Measurements from ENCODE around the gene UBAC2. TPM values are rescaled to one million over a fixed set of nuclear protein-coding genes. Genes with fewer than 3 reads are reported as not detected.
A peak's percentile ranks its signal among the peaks of the same experiment; 100 is the strongest.

UBAC2 gene
- total RNA-seq, 2 experiments from 2014 or later: 26.8 to 28.5 TPM

GRCh38 chr13:99258210-99258860 is 57.7 kb downstream of the UBAC2 start, which contains the start of gene GPR18:
GPR18 (minus strand) TSS chr13:99258379; CDS start chr13:99255872, 2,507 bp downstream.
- no peaks in the 10 kb centered on the region for H3K9me2 ChIP-seq (ENCODE audit: insufficient read depth, low read length)
- peak within 1 kb of the TSS; percentile 97 for H3K27ac ChIP-seq (ENCODE audit: low read depth, low read length, poor library complexity, severe bottlenecking)
- no TSS peak for BruUV-seq (replicated peaks)
- DNase-seq (ENCODE audit: low spot score): peak; percentile 66
- H3K4me2 ChIP-seq (ENCODE audit: low read length): peak within 1 kb of the TSS; percentile 81
- 0 out of 2 replicates have a peak, but pooled peaks cover 4% of the 10 kb centered on the region for H4K20me1 ChIP-seq (ENCODE audit: insufficient read depth, low read length)
- peaks cover 62% of the 10 kb centered on the region for H3K79me2 ChIP-seq (ENCODE audit: insufficient read depth, low read depth, low read length)
- TF ChIP-seq EZH2phosphoT487 (IDR thresholded peaks at IDR 0.05; ENCODE audit: borderline replicate concordance, low read depth, low read length): no peak
- TF ChIP-seq, protein P1, sequence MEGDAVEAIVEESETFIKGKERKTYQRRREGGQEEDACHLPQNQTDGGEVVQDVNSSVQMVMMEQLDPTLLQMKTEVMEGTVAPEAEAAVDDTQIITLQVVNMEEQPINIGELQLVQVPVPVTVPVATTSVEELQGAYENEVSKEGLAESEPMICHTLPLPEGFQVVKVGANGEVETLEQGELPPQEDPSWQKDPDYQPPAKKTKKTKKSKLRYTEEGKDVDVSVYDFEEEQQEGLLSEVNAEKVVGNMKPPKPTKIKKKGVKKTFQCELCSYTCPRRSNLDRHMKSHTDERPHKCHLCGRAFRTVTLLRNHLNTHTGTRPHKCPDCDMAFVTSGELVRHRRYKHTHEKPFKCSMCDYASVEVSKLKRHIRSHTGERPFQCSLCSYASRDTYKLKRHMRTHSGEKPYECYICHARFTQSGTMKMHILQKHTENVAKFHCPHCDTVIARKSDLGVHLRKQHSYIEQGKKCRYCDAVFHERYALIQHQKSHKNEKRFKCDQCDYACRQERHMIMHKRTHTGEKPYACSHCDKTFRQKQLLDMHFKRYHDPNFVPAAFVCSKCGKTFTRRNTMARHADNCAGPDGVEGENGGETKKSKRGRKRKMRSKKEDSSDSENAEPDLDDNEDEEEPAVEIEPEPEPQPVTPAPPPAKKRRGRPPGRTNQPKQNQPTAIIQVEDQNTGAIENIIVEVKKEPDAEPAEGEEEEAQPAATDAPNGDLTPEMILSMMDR (conservative IDR thresholded peaks at IDR 0.05; ENCODE audit: low read length): no peak
- intact Hi-C loops (cut with micrococcal nuclease; ENCODE audit: unreplicated experiment): loop anchor here (1.0 to 10.0 kb wide), 2 partner anchors 30 to 246 kb away; partner anchors contain the start of gene TM9SF2
- peaks cover 36% of the 10 kb centered on the region for H3K36me3 ChIP-seq (ENCODE audit: insufficient read depth, low read length)
- POLR2A ChIA-PET: interaction anchor here (0.6 to 4.1 kb wide), 14 partner anchors 13 to 175 kb away, joined by 3 to 51 read pairs (median 4); partner anchors contain the start of gene UBAC2
- H3K4me1 ChIP-seq (ENCODE audit: insufficient read depth, low read length, poor library complexity, severe bottlenecking): peaks cover 64% of the 10 kb centered on the region
- no peak within 1 kb of the TSS for H2AFZ ChIP-seq (ENCODE audit: low read length)
- CTCF ChIA-PET (ENCODE audit: unreplicated experiment): no interaction called here
- H3K9me3 ChIP-seq (ENCODE audit: low read length): no peaks in the 10 kb centered on the region
- peak within 1 kb of the TSS; percentile 76 for H3K4me3 ChIP-seq (ENCODE audit: low read depth, low read length, poor library complexity, severe bottlenecking)

- H3K4me3 ChIP-seq (ENCODE audit: low read depth, low read length, poor library complexity, severe bottlenecking): peak overlapping the region; percentile 76
- CTCF ChIA-PET (ENCODE audit: unreplicated experiment): interaction anchor here (0.6 to 1.0 kb wide), 2 partner anchors 58 to 83 kb away, joined by 3 read pairs; partner anchors contain the start of gene UBAC2
- H3K9me2 ChIP-seq (ENCODE audit: insufficient read depth, low read length): no peaks in the 10 kb centered on the region
- H3K4me2 ChIP-seq (ENCODE audit: low read length): peak overlapping the region; percentile 81
- peak; percentile 75 for DNase-seq (ENCODE audit: low spot score)
- peaks cover 56% of the 10 kb centered on the region for H3K79me2 ChIP-seq (ENCODE audit: insufficient read depth, low read depth, low read length)
- H2AFZ ChIP-seq (ENCODE audit: low read length): no peak overlapping the region
- H3K9me3 ChIP-seq (ENCODE audit: low read length): no peaks in the 10 kb centered on the region
- intact Hi-C loops (cut with micrococcal nuclease; ENCODE audit: unreplicated experiment): loop anchor here (1.0 to 10.0 kb wide), 3 partner anchors 31 to 246 kb away; partner anchors contain the start of gene TM9SF2
- H4K20me1 ChIP-seq (ENCODE audit: insufficient read depth, low read length): 0 out of 2 replicates have a peak, but pooled peaks cover 4% of the 10 kb centered on the region
- TF ChIP-seq EZH2phosphoT487 (IDR thresholded peaks at IDR 0.05; ENCODE audit: borderline replicate concordance, low read depth, low read length): no peak
- TF ChIP-seq, protein P1 (conservative IDR thresholded peaks at IDR 0.05; ENCODE audit: low read length): no peak
- no TSS peak for BruUV-seq (replicated peaks)
- H3K36me3 ChIP-seq (ENCODE audit: insufficient read depth, low read length): peaks cover 31% of the 10 kb centered on the region
- H3K4me1 ChIP-seq (ENCODE audit: insufficient read depth, low read length, poor library complexity, severe bottlenecking): peaks cover 70% of the 10 kb centered on the region
- peak overlapping the region; percentile 97 for H3K27ac ChIP-seq (ENCODE audit: low read depth, low read length, poor library complexity, severe bottlenecking)
- POLR2A ChIA-PET: interaction anchor here (0.6 to 4.1 kb wide), 10 partner anchors 14 to 74 kb away, joined by 3 to 51 read pairs (median 4); partner anchors contain the start of gene UBAC2
These were observed 58.3 kb downstream of the UBAC2 start for GRCh38 chr13:99258946-99259345.

All from OCI-LY7 (cell line).